ENCODE data around the gene VDAC1. TPM values are rescaled to one million over a fixed set of nuclear protein-coding genes. Genes with fewer than 3 reads are reported as not detected.
"Not testable (repeated sequence)": the region's sequence is repeated elsewhere in the genome, so short reads cannot be mapped to it uniquely, and the experiment has no call there.

Gene VDAC1
- total RNA-seq, 1 donor from 2014 or later, result 515 TPM

- ATAC-seq, result peak; percentile 89
- intact Hi-C loops (cut with micrococcal nuclease), result no loop called here
- no peak for DNase-seq
These were observed 51.8 kb downstream of the VDAC1 start for GRCh38 chr5:133952729-133953567.

GRCh38 chr5:133950821-133951612, 53.8 kb downstream of the VDAC1 start:
- intact Hi-C loops (cut with micrococcal nuclease), result no loop called here
- DNase-seq, result no peak
- ATAC-seq, result peak; percentile 67

GRCh38 chr5:133948721-133949120, 56.1 kb downstream of the VDAC1 start:
- intact Hi-C loops (cut with micrococcal nuclease), result no loop called here
- DNase-seq, result no peak
- no peak for ATAC-seq

- intact Hi-C loops (cut with micrococcal nuclease), result no loop called here
- DNase-seq (no peak), ATAC-seq (no peak)
These were observed 57.3 kb downstream of the VDAC1 start for GRCh38 chr5:133947431-133947841.

- no peak for ATAC-seq
- DNase-seq, result no peak
- intact Hi-C loops (cut with micrococcal nuclease), result no loop called here
These were observed 59.2 kb downstream of the VDAC1 start for GRCh38 chr5:133945568-133945967.

- intact Hi-C loops (cut with micrococcal nuclease), result no loop called here
- ATAC-seq (peak; percentile 61), DNase-seq (no peak)
These were observed 60.3 kb downstream of the VDAC1 start for GRCh38 chr5:133944263-133945185.

- ATAC-seq, result no peak
- DNase-seq, result no peak
- intact Hi-C loops (cut with micrococcal nuclease), result no loop called here
These were observed 61.3 kb downstream of the VDAC1 start for GRCh38 chr5:133943475-133943817.

- intact Hi-C loops (cut with micrococcal nuclease), result no loop called here
- ATAC-seq, result peak; percentile 43
- DNase-seq, result no peak
These were observed 61.9 kb downstream of the VDAC1 start for GRCh38 chr5:133942614-133943474.

GRCh38 chr5:133941456-133942196, 63.1 kb downstream of the VDAC1 start:
- DNase-seq (no peak), ATAC-seq (no peak)
- intact Hi-C loops (cut with micrococcal nuclease), result no loop called here

- no peak for DNase-seq
- intact Hi-C loops (cut with micrococcal nuclease), result no loop called here
- ATAC-seq, result no peak
These were observed 65.1 kb downstream of the VDAC1 start for GRCh38 chr5:133939668-133940067.

GRCh38 chr5:133938929-133939328, 65.8 kb downstream of the VDAC1 start:
- intact Hi-C loops (cut with micrococcal nuclease), result no loop called here
- ATAC-seq, result no peak
- no peak for DNase-seq

- no peak for ATAC-seq
- intact Hi-C loops (cut with micrococcal nuclease), result no loop called here
- no peak for DNase-seq
These were observed 66.5 kb downstream of the VDAC1 start for GRCh38 chr5:133938039-133938821.

GRCh38 chr5:133937628-133938027, 67.1 kb downstream of the VDAC1 start:
- DNase-seq; ATAC-seq; intact Hi-C loops (cut with micrococcal nuclease): not testable (repeated sequence)

GRCh38 chr5:133936651-133937015, 68.1 kb downstream of the VDAC1 start:
- DNase-seq, result no peak
- intact Hi-C loops (cut with micrococcal nuclease), result no loop called here
- ATAC-seq, result no peak

- DNase-seq; intact Hi-C loops (cut with micrococcal nuclease); ATAC-seq: not testable (repeated sequence)
These were observed 68.7 kb downstream of the VDAC1 start for GRCh38 chr5:133935991-133936650.

- DNase-seq (no peak), ATAC-seq (no peak)
- intact Hi-C loops (cut with micrococcal nuclease), result no loop called here
These were observed 69.2 kb downstream of the VDAC1 start for GRCh38 chr5:133935667-133935940.
